ENCODE data around the gene HMCN2. TPM values are rescaled to one million over a fixed set of nuclear protein-coding genes. Genes with fewer than 3 reads are reported as not detected.

Gene HMCN2
- total RNA-seq, 1 experiment from 2014 or later, result 8.6 TPM

- Histone ChIP-seq H3K56ac (ENCODE audit: insufficient read length, low read depth, low read length) (no peak overlapping the region), H3K27ac (ENCODE audit: insufficient read length, low read depth, low read length) (no peak overlapping the region), H4K5ac (ENCODE audit: insufficient read length, low read depth, low read length) (no peak overlapping the region), H3T11ph (ENCODE audit: low read length) (no peak overlapping the region), H3K9ac (ENCODE audit: extremely low read depth, insufficient read length, low read length) (no peak overlapping the region), H4K20me1 (ENCODE audit: control insufficient read depth, insufficient read depth, insufficient read length) (no peaks in the 10 kb centered on the region), H3K14ac (ENCODE audit: insufficient read depth, low read length) (no peak overlapping the region), H3K79me2 (ENCODE audit: insufficient read depth, low read length) (no peaks in the 10 kb centered on the region), H3K4ac (ENCODE audit: low read depth, low read length) (no peak overlapping the region), H2BK120ac (ENCODE audit: low read depth, low read length, poor library complexity, severe bottlenecking) (no peak overlapping the region), H3K9me3 (ENCODE audit: control insufficient read depth, low read depth, low read length) (no peaks in the 10 kb centered on the region), H3K23ac (ENCODE audit: insufficient read length, low read depth, low read length) (no peak overlapping the region), H2BK5ac (ENCODE audit: insufficient read length, low read length) (no peak overlapping the region), H2AFZ (ENCODE audit: low read length) (no peak overlapping the region), H2BK20ac (ENCODE audit: low read depth, low read length, poor library complexity, severe bottlenecking) (no peak overlapping the region), H2AK5ac (ENCODE audit: insufficient read length, low read length) (no peak overlapping the region), H3K79me1 (ENCODE audit: insufficient read depth, low read depth, low read length, poor library complexity, severe bottlenecking) (no peaks in the 10 kb centered on the region), H3K23me2 (ENCODE audit: insufficient read length, low read depth, low read length, poor library complexity, severe bottlenecking) (no peaks in the 10 kb centered on the region), H3K18ac (ENCODE audit: insufficient read length, low read depth, low read length) (no peak overlapping the region), H3K4me1 (ENCODE audit: insufficient read depth, low read length) (no peaks in the 10 kb centered on the region), H3K4me2 (ENCODE audit: insufficient read depth, insufficient read length, low read length) (no peak overlapping the region), H4K8ac (replicated peaks; ENCODE audit: insufficient read length, low read depth, low read length) (no peak overlapping the region), H2BK15ac (ENCODE audit: low read depth, low read length) (no peak overlapping the region), H4K91ac (ENCODE audit: insufficient read length, low read depth, low read length) (no peak overlapping the region), H3K27me3 (ENCODE audit: insufficient read depth, low read length) (no peaks in the 10 kb centered on the region), H2BK12ac (ENCODE audit: insufficient read length, low read depth, low read length) (no peak overlapping the region)
- Mint-ChIP-seq H3K9me3 (no peaks in the 10 kb centered on the region), H3K4me3 (no peak overlapping the region), H3K27ac (no peak overlapping the region), H3K27me3 (ENCODE audit: low read depth) (no peaks in the 10 kb centered on the region; the same call in 1 of the 2 replicates), H3K36me3 (ENCODE audit: insufficient read depth in 1 of 3, low read depth in 3 of 3) (peaks cover 1 to 6% (median 6%) of the 10 kb centered on the region in 3 experiments; a peak in 3 of 7 replicates), H3K4me1 (no peaks in the 10 kb centered on the region)
- DNase-seq, result no peak
- TF ChIP-seq CTCF (conservative IDR thresholded peaks at IDR 0.05), result no peak
- whole genome bisulfite sequencing (ENCODE audit: extremely low coverage, insufficient read length, low lambda C conversion rate), result no CpG with 5 or more reads among the region's 5 CpGs
These were observed 193.2 kb downstream of the HMCN2 start for GRCh38 chr9:130458804-130459067.

All from H9 (cell line).